SK-N-MC (cell line): ENCODE data around the gene ACTR3C.

Source experiments
- EZH2 ChIP-seq: fragments of 200-600 bp; sonication (generic); IDR thresholded peaks from one replicate; pipeline ENCODE4 v1.6.1; 2017; ENCODE audit warnings: antibody characterized with exemption
- POLR2AphosphoS5 ChIP-seq: IDR thresholded peaks from 2 replicates; pipeline ENCODE4 v1.6.1; 2012; ENCODE audit warnings: mild to moderate bottlenecking, low read depth, low read length, borderline replicate concordance

DNA sequence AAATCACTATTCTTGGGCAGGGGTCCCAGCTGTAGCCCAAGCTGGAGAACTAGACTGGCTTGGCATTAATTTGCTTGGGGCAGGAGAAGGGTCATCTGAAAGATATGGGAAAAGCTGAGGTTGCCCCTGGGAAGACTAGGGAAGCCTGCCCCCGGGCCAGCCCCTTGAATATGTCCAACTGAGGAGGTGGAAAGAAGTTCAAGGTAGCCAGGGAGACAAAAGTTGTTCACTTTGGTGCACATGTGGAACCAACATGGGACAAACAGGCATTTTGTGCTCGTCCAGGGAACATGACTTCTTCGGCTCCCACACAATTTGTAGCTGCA, 1.6 kb downstream of the ACTR3C start:
- TF ChIP-seq EZH2: no peak
- TF ChIP-seq POLR2AphosphoS5: no peak
